Sciatic nerve (tissue), 2 donors: Measurements from ENCODE around the gene OPALIN. TPM values are rescaled to one million over a fixed set of nuclear protein-coding genes. Genes with fewer than 3 reads are reported as not detected.

Source experiments
- ATAC-seq: fragments of 200-7000 bp; cut with Tn5 transposase; one replicate; pipeline ENCODE4 v1.9.1; 2020; ENCODE audit warnings: mild to moderate bottlenecking, moderate library complexity
- DNase-seq: peaks from one replicate; pipeline ENCODE4 v3.0.0-alpha.2; 2020; ENCODE audit warnings: low spot score
- intact Hi-C: fragments of 100-400 bp; cut with DNase I; formaldehyde crosslinking; loops from one replicate; pipeline ENCODE4 v1.14.2; 2022
- total RNA-seq: library from RNA; stranded (reverse); fragmentation: NEBNext Ultra II Directional; extraction: Animal tissue kit (Norgen Biotek cat#: 25700); gene quantifications from one replicate; pipeline ENCODE4 v1.2.1, GENCODE V29; 2021
- donor health status: DM: no; HTN: no; CAD: no.
- donor health status: DM: no; HTN: no; CAD: no.

Gene OPALIN
- total RNA-seq, 1 donor from 2014 or later: not detected

- intact Hi-C loops: no loop called here
- ATAC-seq (no peak), DNase-seq (no peak)
These were observed 17.7 kb upstream of the OPALIN start for GRCh38 chr10:96376483-96376882.

- DNase-seq (peak; percentile 92), ATAC-seq (peak; percentile 89)
- intact Hi-C loops: no loop called here
These were observed 16.4 kb upstream of the OPALIN start for GRCh38 chr10:96374985-96375830.

- ATAC-seq (no peak), DNase-seq (no peak)
- intact Hi-C loops: no loop called here
These were observed 15.8 kb upstream of the OPALIN start for GRCh38 chr10:96374639-96374984.

DNA sequence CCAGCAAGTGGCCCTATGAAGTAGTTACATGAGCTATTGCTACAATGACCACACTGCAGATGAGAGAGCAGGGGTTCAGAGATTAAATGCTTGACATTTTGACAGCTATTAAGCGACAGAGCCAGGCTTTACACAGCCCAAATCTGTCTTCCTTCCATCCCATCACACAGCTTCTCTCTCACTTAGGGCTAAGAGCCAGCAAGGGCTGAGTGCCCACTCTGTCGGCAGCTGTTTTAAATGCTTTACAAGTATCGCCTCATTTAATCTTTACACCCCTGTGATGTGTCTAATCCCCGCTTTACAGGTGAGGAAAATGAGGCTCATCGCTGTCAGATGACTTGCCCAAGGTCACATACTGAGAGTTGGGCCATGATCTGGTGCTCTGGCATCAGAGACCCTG is 15.2 kb upstream of the OPALIN start:
- intact Hi-C loops: no loop called here
- ATAC-seq (no peak), DNase-seq (no peak)

GRCh38 chr10:96371356-96371755 is 12.6 kb upstream of the OPALIN start:
- DNase-seq (no peak), ATAC-seq (no peak)
- intact Hi-C loops: no loop called here

GRCh38 chr10:96370584-96371157 is 11.9 kb upstream of the OPALIN start:
- peak; percentile 31 for ATAC-seq
- DNase-seq: no peak
- intact Hi-C loops: no loop called here

DNA sequence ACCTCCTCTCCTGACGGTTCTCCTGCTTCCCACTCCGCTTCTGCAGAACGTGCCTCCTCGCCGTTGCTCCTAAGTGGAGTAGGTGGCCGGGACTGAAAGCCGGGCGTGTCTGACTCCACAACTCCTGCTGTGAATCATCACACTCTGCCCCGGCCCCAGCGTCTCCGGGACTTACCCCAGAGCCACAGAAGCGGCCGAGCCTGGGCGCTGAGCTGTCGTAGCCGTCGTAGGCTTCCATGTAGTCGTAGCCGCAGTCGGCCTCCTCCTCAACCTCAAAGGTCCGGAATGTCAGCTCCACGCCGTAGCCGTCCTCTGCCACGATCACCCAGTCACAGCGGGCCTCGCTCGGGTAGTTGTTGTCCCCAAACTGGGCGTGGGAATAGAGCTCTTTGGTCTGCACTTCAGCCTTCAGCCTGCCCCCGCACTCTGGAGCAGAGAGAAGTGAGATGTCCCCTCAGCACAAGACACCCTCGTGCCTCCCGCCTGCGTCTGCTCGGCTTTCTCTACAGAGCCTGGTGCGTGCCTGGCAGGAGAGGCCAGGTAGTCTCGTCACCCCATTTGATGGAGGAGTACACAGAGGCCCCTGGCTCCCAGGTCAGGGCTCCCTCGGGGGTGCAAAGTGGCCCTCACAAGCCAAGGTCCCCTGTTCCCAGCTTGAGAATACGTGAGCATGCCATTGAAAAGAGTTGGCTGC is 11.2 kb upstream of the OPALIN start:
- peak; percentile 21 for ATAC-seq
- DNase-seq: no peak
- intact Hi-C loops: no loop called here

DNA sequence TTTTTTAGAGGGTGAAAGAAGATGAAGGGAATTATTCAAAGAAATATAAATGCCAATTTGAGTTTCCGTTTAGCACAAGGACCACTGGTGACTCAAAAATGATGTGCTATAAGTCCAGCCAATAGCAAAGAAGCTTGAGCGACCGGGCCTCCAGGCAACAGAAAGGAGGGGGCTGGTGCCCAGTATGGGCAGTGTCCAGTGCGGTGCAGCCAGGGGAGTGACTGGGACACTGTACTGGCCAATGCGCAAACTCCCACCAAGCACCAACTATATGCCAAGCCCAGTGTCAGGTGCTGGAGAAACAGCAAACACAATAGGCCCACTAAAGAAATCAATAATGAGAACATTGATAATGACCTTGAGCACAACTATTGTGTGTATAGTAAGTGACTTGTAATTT is 10.2 kb upstream of the OPALIN start:
- no peak for ATAC-seq
- no peak for DNase-seq
- intact Hi-C loops: no loop called here

- ATAC-seq: no peak
- DNase-seq: no peak
- intact Hi-C loops: no loop called here
These were observed 8.7 kb upstream of the OPALIN start for GRCh38 chr10:96367470-96367869.

- intact Hi-C loops: no loop called here
These were observed 7.7 kb upstream of the OPALIN start for GRCh38 chr10:96366508-96366907.

DNA sequence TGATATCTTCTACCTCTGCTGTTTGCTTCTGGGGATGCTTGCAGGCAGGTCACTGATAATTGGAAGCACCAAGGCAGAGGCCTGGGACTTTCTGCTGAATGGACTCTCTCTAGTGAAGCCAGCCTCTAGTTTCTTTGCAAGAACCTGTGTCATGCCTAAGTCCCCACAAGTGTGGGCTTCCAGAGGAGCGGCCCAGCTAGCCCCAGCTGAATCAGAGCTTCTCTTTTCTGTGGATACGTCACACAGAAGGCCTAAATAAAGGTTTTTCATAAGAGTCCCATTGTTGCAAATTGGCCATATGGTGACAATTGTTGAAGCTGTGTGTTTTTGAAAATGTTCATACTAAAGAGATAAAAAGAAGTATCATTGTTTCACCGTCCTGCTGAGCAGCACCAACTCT is 6.8 kb upstream of the OPALIN start:
- no peak for ATAC-seq
- intact Hi-C loops: no loop called here
- no peak for DNase-seq

More at GRCh38 chr10:96366508-96366907, 7.7 kb upstream of the OPALIN start:
- ATAC-seq (no peak), DNase-seq (no peak)

DNA sequence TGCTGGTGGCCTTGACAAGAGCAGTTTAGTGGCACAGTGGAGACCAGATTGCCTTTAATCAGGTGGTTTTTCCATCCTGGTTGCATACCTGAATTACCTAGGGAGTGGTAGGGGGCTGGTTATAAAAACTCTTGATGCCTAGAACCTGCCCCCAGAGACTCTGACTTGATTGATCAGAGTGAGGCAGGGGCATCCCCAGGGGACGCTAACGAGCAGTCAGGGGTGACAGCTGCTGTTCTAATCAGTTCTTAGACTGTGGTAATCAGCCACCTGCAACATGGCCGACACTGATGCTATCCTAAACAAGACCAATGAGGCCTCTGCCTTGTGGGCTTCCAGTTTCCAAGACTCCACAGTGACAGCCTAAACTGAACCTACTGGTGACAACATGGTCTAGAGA is 2.0 kb upstream of the OPALIN start:
- intact Hi-C loops: no loop called here
- no peak for DNase-seq
- no peak for ATAC-seq

DNA sequence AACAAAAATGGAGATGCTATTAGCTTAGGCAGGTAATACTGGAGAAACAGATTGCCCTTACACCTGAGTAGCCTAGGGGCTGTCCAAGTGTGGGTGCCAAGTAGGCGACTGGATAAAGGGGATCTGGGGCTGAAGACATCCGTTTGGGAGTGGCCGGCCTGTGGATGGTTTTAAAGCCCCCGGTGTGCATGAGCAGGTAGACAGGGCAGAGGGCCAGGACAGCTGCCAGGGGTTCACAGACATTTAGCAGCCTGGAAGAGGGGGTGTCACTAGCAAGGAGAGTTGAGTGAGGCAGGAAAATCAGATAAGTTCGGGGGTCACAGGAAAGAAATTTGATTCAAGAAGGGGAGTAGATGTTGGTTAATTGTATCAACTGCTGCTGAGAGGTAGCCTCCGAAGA is 1.5 kb upstream of the OPALIN start:
- ATAC-seq: no peak
- intact Hi-C loops: no loop called here

DNA sequence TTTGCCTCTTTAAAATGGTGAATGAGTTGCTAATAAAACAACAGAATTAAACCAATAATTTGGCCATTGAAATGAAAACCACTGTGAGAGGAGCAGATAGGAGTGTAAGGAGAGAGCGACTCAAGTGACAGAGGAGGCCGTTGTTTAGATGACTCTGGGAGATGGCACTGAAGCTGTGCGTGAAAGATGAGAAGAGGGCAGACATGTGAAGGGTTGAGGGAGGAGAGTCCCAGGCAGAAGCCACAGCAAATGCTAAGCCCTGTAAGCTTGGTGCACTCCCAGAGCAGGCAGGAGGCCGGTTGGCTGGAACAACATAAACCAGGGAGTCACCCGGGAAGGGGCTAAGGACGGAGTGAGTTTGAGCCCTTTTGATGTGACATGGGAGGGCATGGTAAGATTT is 814 bp upstream of the OPALIN start:
- ATAC-seq (no peak), DNase-seq (no peak)
- intact Hi-C loops: no loop called here

More for the DNA sequence above, 1.5 kb upstream of the OPALIN start:
- no peak for DNase-seq

DNA sequence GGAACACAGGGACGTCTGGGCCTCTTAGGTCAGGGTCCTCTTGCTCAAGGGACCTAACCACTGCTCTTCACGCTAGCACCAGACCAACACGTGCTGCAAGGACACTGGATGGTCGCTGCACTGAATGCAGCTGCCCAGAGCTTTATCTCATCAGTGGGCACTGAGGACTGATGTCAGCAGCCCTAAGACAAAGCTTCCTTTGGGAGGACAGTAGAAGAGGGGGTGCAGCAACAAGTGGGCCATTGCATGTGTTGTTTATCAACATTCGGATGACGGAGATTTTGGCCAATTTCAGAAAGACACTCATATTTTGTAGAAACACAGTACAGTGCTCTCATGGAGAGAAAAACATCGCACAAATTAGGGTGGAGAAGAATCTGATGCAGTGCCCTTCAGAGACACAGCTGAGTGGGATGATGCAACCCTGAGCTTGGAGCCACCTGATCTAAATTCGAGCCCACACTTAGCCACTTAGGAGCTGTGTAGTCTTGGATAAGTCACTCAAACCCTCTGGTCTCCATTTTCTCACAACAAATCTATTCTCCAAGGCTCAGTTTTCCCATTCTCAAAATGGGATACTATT is 1.7 kb downstream of the OPALIN start:
- no peak for DNase-seq
- intact Hi-C loops: no loop called here
- ATAC-seq: no peak

- intact Hi-C loops: no loop called here
- no peak for DNase-seq
- ATAC-seq: no peak
These were observed 6.2 kb downstream of the OPALIN start for GRCh38 chr10:96352582-96352981.

DNA sequence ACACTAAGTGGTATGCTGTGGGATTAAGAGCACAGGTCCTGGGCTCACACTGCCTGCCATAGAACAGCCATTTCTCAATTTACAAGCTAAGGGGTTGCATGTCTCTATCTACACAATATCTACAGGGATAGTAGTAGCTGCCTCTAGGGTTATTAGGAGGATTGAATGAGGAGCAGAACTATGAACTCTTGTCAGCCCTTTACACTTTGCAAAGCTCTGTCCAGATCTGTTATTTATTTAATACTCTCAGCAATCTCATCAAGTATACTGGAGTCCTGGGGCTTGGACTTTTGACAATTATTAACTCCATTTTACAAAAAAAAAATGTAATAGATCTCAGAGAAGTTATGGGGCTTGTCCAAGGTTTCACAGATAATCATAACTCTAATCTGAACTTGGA is 6.8 kb downstream of the OPALIN start:
- DNase-seq: no peak
- intact Hi-C loops: no loop called here
- no peak for ATAC-seq

DNA sequence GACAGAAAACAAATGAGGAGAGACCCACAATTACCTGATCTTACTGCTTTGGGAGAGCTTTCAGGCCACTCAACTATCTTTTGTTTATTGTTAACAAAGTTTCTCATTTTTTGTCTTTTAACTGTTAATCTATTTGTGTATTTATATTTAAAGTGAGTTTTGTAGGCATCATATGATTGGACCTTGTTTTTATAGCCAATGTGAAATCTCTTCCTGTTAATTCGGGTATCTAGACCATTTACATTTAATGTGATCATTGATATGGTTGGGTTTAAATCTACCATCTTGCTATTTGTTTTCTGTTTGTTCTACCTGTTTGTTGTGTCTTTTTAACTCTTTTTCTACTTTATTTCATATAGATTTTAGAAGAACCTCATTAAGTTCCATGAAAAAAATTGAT is 12.5 kb downstream of the OPALIN start:
- intact Hi-C loops: no loop called here
- ATAC-seq (no peak), DNase-seq (no peak)

- intact Hi-C loops: no loop called here
- ATAC-seq (no peak), DNase-seq (no peak)
These were observed 13.6 kb downstream of the OPALIN start for GRCh38 chr10:96345222-96345621.

DNA sequence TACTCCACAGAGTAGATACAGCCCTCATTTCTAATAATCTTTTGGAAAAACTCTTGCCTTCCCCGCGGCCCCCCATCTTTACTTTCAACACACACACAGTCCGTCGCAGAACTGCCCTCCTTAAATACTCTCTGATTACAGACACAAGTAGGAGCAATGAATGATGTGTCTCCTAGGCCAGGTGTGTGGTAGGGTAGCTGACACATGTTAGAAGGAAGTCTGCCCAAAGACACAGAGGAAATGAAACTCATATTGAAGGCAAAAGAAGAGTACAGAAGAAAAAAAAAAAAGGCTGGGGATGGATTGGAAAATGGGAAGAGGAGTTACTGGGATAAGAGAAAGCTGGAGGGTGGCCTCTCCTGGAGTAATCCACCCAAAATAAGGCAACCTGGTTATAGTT is 14.6 kb downstream of the OPALIN start:
- ATAC-seq: no peak
- no peak for DNase-seq
- intact Hi-C loops: no loop called here
